H9 (cell line): ENCODE data around the gene PHF12. TPM values are rescaled to one million over a fixed set of nuclear protein-coding genes. Genes with fewer than 3 reads are reported as not detected.

Source experiments
- DNase-seq: peaks from one replicate; pipeline ENCODE4 v3.0.0-alpha.2; 2017
- H2AFZ ChIP-seq: one replicate; pipeline ENCODE4 v1.6.1; 2013; ENCODE audit warnings: mild to moderate bottlenecking, low read length, control low read depth, moderate library complexity
- H2AK5ac ChIP-seq: 2 replicates; pipeline ENCODE4 v1.6.1; 2013; ENCODE audit warnings: low read length, control low read depth, mixed read lengths; ENCODE audit not compliant: insufficient read length
- H2BK120ac ChIP-seq: one replicate; pipeline ENCODE4 v1.6.1; 2013; ENCODE audit warnings: low read depth, mild to moderate bottlenecking, low read length, control low read depth, inconsistent platforms; ENCODE audit not compliant: poor library complexity, severe bottlenecking
- H2BK12ac ChIP-seq: 2 replicates; pipeline ENCODE4 v1.6.1; 2013; ENCODE audit warnings: low read length, control low read depth, mixed read lengths, low read depth; ENCODE audit not compliant: insufficient read length
- H2BK15ac ChIP-seq: 2 replicates; pipeline ENCODE4 v1.6.1; 2013; ENCODE audit warnings: low read depth, low read length, control low read depth
- H2BK20ac ChIP-seq: one replicate; pipeline ENCODE4 v1.6.1; 2013; ENCODE audit warnings: low read depth, mild to moderate bottlenecking, low read length, control low read depth, inconsistent platforms; ENCODE audit not compliant: poor library complexity, severe bottlenecking
- H2BK5ac ChIP-seq: 2 replicates; pipeline ENCODE4 v1.6.1; 2013; ENCODE audit warnings: low read length, control low read depth, mixed read lengths; ENCODE audit not compliant: insufficient read length
- H3K14ac ChIP-seq: 2 replicates; pipeline ENCODE4 v1.6.1; 2013; ENCODE audit warnings: low read length, control low read depth; ENCODE audit not compliant: insufficient read depth
- H3K18ac ChIP-seq: 2 replicates; pipeline ENCODE4 v1.6.1; 2013; ENCODE audit warnings: low read depth, mild to moderate bottlenecking, mixed read lengths, low read length, control low read depth; ENCODE audit not compliant: insufficient read length
- H3K23ac ChIP-seq: 2 replicates; pipeline ENCODE4 v1.6.1; 2013; ENCODE audit warnings: low read length, control low read depth, mixed read lengths, low read depth; ENCODE audit not compliant: insufficient read length
- H3K23me2 ChIP-seq: 2 replicates; pipeline ENCODE4 v1.6.1; 2013; ENCODE audit warnings: low read depth, mild to moderate bottlenecking, mixed read lengths, low read length, control low read depth; ENCODE audit not compliant: insufficient read length, poor library complexity, severe bottlenecking
- H3K27ac ChIP-seq: 2 replicates; pipeline ENCODE4 v1.5.1; 2013; ENCODE audit warnings: low read length, control low read depth, mixed read lengths, low read depth; ENCODE audit not compliant: insufficient read length
- H3K27me3 ChIP-seq: 2 replicates; pipeline ENCODE4 v1.6.1; 2013; ENCODE audit warnings: low read length, control low read depth, inconsistent platforms; ENCODE audit not compliant: insufficient read depth
- H3K4ac ChIP-seq: 2 replicates; pipeline ENCODE4 v1.6.1; 2013; ENCODE audit warnings: low read depth, mild to moderate bottlenecking, control low read depth, inconsistent platforms, low read length, moderate library complexity
- H3K4me1 ChIP-seq: 2 replicates; pipeline ENCODE4 v1.6.1; 2013; ENCODE audit warnings: low read length, control low read depth, inconsistent platforms; ENCODE audit not compliant: insufficient read depth
- H3K4me2 ChIP-seq: 2 replicates; pipeline ENCODE4 v1.6.1; 2013; ENCODE audit warnings: low read length, control low read depth, mixed read lengths; ENCODE audit not compliant: insufficient read length, insufficient read depth
- H3K56ac ChIP-seq: 2 replicates; pipeline ENCODE4 v1.6.1; 2013; ENCODE audit warnings: low read depth, mild to moderate bottlenecking, mixed read lengths, low read length, control low read depth; ENCODE audit not compliant: insufficient read length
- H3K79me1 ChIP-seq: 2 replicates; pipeline ENCODE4 v1.6.1; 2013; ENCODE audit warnings: low read depth, mild to moderate bottlenecking, moderate library complexity, low read length, control low read depth, inconsistent platforms; ENCODE audit not compliant: insufficient read depth, poor library complexity, severe bottlenecking
- H3K79me2 ChIP-seq: 2 replicates; pipeline ENCODE4 v1.6.1; 2013; ENCODE audit warnings: low read length, control low read depth, inconsistent platforms; ENCODE audit not compliant: insufficient read depth
- H3K9ac ChIP-seq: 2 replicates; pipeline ENCODE4 v1.6.1; 2013; ENCODE audit warnings: low read length, control low read depth, mixed read lengths; ENCODE audit not compliant: insufficient read length; ENCODE audit errors: extremely low read depth
- H3K9me3 ChIP-seq: one replicate; pipeline ENCODE4 v1.6.1; 2013; ENCODE audit warnings: low read depth, low read length, inconsistent platforms; ENCODE audit not compliant: control insufficient read depth
- H3T11ph ChIP-seq: one replicate; pipeline ENCODE4 v1.6.1; 2013; ENCODE audit warnings: mild to moderate bottlenecking, low read length, control low read depth, inconsistent platforms
- H4K20me1 ChIP-seq: one replicate; pipeline ENCODE4 v1.6.1; 2013; ENCODE audit not compliant: control insufficient read depth, insufficient read length, insufficient read depth
- H4K5ac ChIP-seq: 2 replicates; pipeline ENCODE4 v1.6.1; 2013; ENCODE audit warnings: low read depth, mild to moderate bottlenecking, mixed read lengths, low read length, control low read depth; ENCODE audit not compliant: insufficient read length
- H4K8ac ChIP-seq: replicated peaks from 2 replicates; pipeline ENCODE4 v1.6.1; 2013; ENCODE audit warnings: low read length, control low read depth, mixed read lengths, low read depth; ENCODE audit not compliant: insufficient read length
- H4K91ac ChIP-seq: 2 replicates; pipeline ENCODE4 v1.6.1; 2013; ENCODE audit warnings: low read depth, mild to moderate bottlenecking, moderate library complexity, mixed read lengths, low read length, control low read depth; ENCODE audit not compliant: insufficient read length
- H3K27ac Mint-ChIP-seq, 3 experiments: 2 replicates in 2 of 3; 3 replicates in 1 of 3; pipeline ENCODE4 v1.8.0; 2020 to 2021; ENCODE audit warnings: mixed read lengths in 3 of 3, mild to moderate bottlenecking in 1 of 3, moderate library complexity in 1 of 3
- H3K27me3 Mint-ChIP-seq: 2 replicates; pipeline ENCODE4 v1.8.0; 2021; ENCODE audit warnings: low read depth, mild to moderate bottlenecking, moderate library complexity, mixed read lengths
- H3K36me3 Mint-ChIP-seq, 3 experiments: 2 replicates in 2 of 3; 3 replicates in 1 of 3; pipeline ENCODE4 v1.8.0; 2020 to 2021; ENCODE audit warnings: low read depth in 3 of 3, mixed read lengths in 3 of 3; ENCODE audit not compliant: insufficient read depth in 1 of 3
- H3K4me1 Mint-ChIP-seq, 2 experiments: 2 replicates each; pipeline ENCODE4 v1.8.0; 2020; ENCODE audit warnings: mixed read lengths in 2 of 2
- H3K4me3 Mint-ChIP-seq, 2 experiments: 2 replicates in 1 of 2; 3 replicates in 1 of 2; pipeline ENCODE4 v1.8.0; 2020 to 2021; ENCODE audit warnings: mild to moderate bottlenecking in 2 of 2, mixed read lengths in 2 of 2, moderate library complexity in 1 of 2
- H3K9me3 Mint-ChIP-seq, 2 experiments: 2 replicates in 1 of 2; 3 replicates in 1 of 2; pipeline ENCODE4 v1.8.0; 2020; ENCODE audit warnings: mild to moderate bottlenecking in 2 of 2, mixed read lengths in 2 of 2, moderate library complexity in 1 of 2
- WGBS: extraction: QIAGEN DNeasy Blood & Tissue Kit; methylation state at CpG from one replicate; pipeline ENCODE4 v1.1.7; 2013; ENCODE audit warnings: missing lambda C conversion rate, low lambda C conversion rate, mixed read lengths; ENCODE audit not compliant: insufficient read length; ENCODE audit errors: extremely low coverage; 5-methylcytosine and 5-hydroxymethylcytosine counted together
- total RNA-seq: library from RNA; stranded (reverse); gene quantifications from 2 replicates; pipeline ENCODE4 v1.2.1, GENCODE V29; 2021
- TF ChIP-seq, protein P1 (sequence below): fragments of 200-600 bp; sonication (generic); conservative IDR thresholded peaks from 3 replicates; pipeline ENCODE4 v1.8.0; 2021; ENCODE audit warnings: antibody characterized with exemption, mild to moderate bottlenecking

Gene PHF12
- total RNA-seq, 1 experiment from 2014 or later, result 62.1 TPM

DNA sequence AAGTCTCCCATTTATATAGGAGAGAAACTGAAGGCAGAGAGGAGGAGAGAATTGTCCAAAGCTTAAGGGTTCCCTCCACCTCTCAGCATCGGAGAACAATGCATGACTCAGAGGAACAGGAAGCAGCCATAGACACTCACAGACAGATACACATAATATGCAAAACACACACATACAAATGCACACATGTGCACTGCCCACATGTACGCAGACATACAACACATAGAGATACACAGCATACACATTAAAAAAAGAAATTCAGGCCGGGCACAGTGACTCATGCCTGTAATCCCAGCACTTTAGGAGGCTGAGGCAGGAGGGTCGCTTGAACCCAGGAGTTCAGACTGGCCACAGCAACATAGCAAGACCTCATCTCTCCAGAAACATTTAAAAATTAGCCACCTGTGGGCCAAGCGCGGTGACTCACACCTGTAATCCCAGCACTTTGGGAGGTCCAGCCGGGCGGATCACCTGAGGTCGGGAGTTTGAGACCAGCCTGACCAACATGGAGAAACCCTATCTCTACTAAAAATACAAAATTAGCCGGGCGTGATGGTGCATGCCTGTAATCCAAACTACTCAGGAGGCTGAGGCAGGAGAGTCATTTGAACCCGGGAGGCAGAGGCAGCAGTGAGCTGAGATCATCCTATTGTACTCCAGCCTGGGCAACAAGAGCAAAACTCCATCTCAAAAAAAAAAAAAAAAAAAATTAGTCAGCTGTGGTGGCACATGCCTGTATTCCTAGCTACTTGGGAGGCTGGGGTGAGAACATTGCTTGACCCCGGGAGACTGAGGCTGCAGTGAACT, 85.2 kb downstream of the PHF12 start:
- Mint-ChIP-seq H3K27me3 (peaks cover 8% of the 10 kb centered on the region), H3K9me3 (no peaks in the 10 kb centered on the region), H3K4me1 (peaks cover 14 to 23% of the 10 kb centered on the region in 2 experiments), H3K27ac (no peak overlapping the region; a peak in 1 of 7 replicates), H3K36me3 (peaks cover 0 to 5% (median 0%) of the 10 kb centered on the region in 3 experiments; a peak in 1 of 7 replicates), H3K4me3 (no peak overlapping the region)
- Histone ChIP-seq H3K23me2 (peaks cover 3% of the 10 kb centered on the region), H3K27ac (no peak overlapping the region), H3K4ac (no peak overlapping the region), H3K56ac (no peak overlapping the region), H4K8ac (no peak overlapping the region), H2BK120ac (no peak overlapping the region), H2BK15ac (no peak overlapping the region), H3K27me3 (no peaks in the 10 kb centered on the region), H4K5ac (no peak overlapping the region), H3K23ac (no peak overlapping the region), H4K20me1 (no peaks in the 10 kb centered on the region), H3K9me3 (no peaks in the 10 kb centered on the region), H4K91ac (no peak overlapping the region), H3K18ac (no peak overlapping the region), H3K14ac (no peak overlapping the region), H2AK5ac (no peak overlapping the region), H2AFZ (no peak overlapping the region), H3K79me2 (no peaks in the 10 kb centered on the region), H3K79me1 (no peaks in the 10 kb centered on the region), H3K4me2 (no peak overlapping the region), H3T11ph (no peak overlapping the region), H2BK5ac (no peak overlapping the region), H3K9ac (no peak overlapping the region), H2BK12ac (no peak overlapping the region), H3K4me1 (no peaks in the 10 kb centered on the region; the same call in 1 of the 2 replicates), H2BK20ac (no peak overlapping the region)
- no CpG with 5 or more reads among the region's 13 CpGs for WGBS
- TF ChIP-seq, protein P1, sequence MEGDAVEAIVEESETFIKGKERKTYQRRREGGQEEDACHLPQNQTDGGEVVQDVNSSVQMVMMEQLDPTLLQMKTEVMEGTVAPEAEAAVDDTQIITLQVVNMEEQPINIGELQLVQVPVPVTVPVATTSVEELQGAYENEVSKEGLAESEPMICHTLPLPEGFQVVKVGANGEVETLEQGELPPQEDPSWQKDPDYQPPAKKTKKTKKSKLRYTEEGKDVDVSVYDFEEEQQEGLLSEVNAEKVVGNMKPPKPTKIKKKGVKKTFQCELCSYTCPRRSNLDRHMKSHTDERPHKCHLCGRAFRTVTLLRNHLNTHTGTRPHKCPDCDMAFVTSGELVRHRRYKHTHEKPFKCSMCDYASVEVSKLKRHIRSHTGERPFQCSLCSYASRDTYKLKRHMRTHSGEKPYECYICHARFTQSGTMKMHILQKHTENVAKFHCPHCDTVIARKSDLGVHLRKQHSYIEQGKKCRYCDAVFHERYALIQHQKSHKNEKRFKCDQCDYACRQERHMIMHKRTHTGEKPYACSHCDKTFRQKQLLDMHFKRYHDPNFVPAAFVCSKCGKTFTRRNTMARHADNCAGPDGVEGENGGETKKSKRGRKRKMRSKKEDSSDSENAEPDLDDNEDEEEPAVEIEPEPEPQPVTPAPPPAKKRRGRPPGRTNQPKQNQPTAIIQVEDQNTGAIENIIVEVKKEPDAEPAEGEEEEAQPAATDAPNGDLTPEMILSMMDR, result no peak
- no peak for DNase-seq
